ENCODE data around the gene FREM1.

The FREM1 gene

DNA sequence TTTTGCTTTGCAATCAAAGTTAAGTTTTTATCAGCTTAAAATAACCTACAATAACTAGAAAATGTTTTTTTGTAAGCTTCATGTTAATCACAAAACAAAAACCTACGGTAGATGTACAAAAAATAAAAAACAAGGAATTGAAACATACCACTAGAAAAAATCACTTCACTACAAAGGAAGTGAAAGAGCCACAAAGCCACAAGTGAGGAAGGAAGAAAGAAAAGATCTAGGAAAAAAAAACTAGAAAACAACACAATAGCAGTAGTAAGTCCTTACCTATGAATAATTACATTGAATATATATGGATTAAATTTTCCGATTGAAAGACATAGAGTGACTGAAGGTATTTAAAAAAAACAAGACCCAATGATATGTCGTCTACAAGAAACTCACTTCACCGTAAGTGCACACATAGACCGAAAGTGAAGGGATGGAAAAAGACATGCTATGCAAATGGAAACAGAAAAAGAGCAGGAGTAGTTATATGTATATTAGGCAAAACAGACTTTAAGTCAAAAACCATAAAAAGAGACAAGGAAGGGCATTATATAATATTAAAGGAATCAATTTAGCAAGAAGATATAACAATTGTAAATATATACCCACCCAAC, 203.6 kb downstream of the FREM1 start:
- no peak for DNase-seq (ENCODE audit: low spot score)

- no peak for DNase-seq (ENCODE audit: low spot score)
Observed at GRCh38 chr9:14705079-14705478, 205.1 kb downstream of the FREM1 start.

GRCh38 chr9:14704281-14704680, 205.9 kb downstream of the FREM1 start:
- no peak for DNase-seq (ENCODE audit: low spot score)

DNA sequence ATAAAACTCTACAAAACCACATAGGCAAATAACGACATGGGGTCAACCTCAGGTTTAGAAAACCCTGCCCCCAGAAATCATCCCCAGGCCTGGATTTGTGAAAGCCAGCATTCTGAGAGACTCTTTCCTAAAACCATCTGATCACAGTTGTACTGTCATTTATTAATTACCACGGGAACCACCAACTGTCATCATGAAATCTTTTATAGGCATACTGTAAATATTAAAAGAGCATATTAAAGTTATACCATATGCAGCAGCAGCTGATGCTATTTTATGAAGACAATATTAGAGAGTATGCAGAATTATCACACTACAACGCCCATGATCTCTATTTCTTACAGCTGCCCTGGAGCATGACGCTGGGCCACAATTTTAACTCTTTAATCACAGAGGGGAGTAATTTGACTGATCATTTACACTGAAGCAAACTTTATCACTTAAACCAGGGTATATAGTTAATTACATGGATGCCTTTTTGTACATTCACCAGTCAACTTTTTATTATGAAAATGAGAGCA, 208.0 kb downstream of the FREM1 start:
- DNase-seq (ENCODE audit: low spot score): no peak

- peak; percentile 53 for DNase-seq (ENCODE audit: low spot score)
Observed at GRCh38 chr9:14693251-14693861, 216.9 kb downstream of the FREM1 start, which contains the start of gene ZDHHC21. TSS of gene ZDHHC21 (minus strand) at chr9:14693432. CDS start at chr9:14674340, 19,092 bp downstream.

DNA sequence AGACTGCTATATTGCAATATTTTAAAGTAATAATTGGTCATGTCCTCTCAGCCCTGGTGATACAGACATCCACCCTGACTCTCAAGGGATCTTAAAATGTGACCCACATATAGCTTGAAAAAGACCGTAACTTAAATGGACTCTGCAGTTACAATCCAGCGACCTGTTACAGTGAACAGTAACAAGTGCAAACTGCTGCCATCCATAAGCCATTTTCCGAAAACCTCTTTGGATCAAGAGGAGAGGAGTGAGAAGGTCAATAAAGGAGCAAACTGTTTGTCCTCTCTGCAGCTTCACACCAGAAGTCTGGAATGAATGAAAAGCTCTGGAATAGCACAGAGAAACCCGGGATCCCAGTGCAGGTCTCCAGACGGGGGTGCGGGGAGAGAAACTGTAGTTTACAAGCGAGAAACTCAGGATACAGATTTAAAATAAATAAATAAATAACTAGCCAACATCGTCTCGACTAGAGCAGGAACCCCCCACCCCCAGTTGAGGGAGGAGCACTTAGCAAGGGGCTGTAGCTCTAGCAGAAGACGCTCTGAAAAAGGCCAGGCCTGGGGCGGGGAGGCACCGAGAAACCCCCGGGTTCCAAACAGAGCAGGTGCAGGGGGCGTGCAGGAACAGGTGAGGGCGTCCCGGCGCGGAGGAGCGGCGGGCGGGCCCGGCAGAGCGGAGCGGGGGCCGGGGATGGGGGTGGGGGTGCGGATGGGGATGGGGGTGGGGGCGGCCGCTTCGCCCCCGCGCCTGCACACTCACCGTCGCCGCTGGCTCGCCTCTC, 217.6 kb downstream of the FREM1 start:
- peak; percentile 31 for DNase-seq (ENCODE audit: low spot score)

GRCh38 chr9:14690948-14691730, 219.1 kb downstream of the FREM1 start:
- DNase-seq (ENCODE audit: low spot score): no peak

- DNase-seq (ENCODE audit: low spot score): no peak
Observed at GRCh38 chr9:14687042-14687719, 223.0 kb downstream of the FREM1 start.

- DNase-seq (ENCODE audit: low spot score): no peak
Observed at GRCh38 chr9:14686168-14686567, 224.1 kb downstream of the FREM1 start.

Measured in SW480 (cell line).